GM21717 (cell line): ENCODE results near the gene MC2R.
"Not testable (repeated sequence)": the region's sequence is repeated elsewhere in the genome, so short reads cannot be mapped to it uniquely, and the experiment has no call there.

Experiments used
- ATAC-seq: cut with Tn5 transposase; IDR thresholded peaks from one replicate; pipeline ENCODE4 v1.9.1; 2021; ENCODE audit warnings: mild to moderate bottlenecking, moderate library complexity; ENCODE audit not compliant: unreplicated experiment

Gene MC2R

GRCh38 chr18:13894531-13894930 lies 20.8 kb downstream of the MC2R start:
- no peak for ATAC-seq

- ATAC-seq, result peak; percentile 98
Measured at GRCh38 chr18:13893418-13893760, 21.9 kb downstream of the MC2R start.

- ATAC-seq, result no peak
Measured at GRCh38 chr18:13892098-13892497, 23.2 kb downstream of the MC2R start.

- ATAC-seq, result no peak
Measured at GRCh38 chr18:13890761-13891361, 24.5 kb downstream of the MC2R start.

GRCh38 chr18:13889671-13890070 lies 25.7 kb downstream of the MC2R start:
- ATAC-seq, result no peak

- ATAC-seq, result no peak
Measured at GRCh38 chr18:13888191-13888716, 27.1 kb downstream of the MC2R start.

- no peak for ATAC-seq
Measured at GRCh38 chr18:13885009-13885408, 30.3 kb downstream of the MC2R start.

- ATAC-seq, result no peak
Measured at GRCh38 chr18:13879937-13880336, 35.4 kb downstream of the MC2R start.

GRCh38 chr18:13879492-13879891 lies 35.8 kb downstream of the MC2R start:
- ATAC-seq, result no peak

GRCh38 chr18:13878857-13879256 lies 36.5 kb downstream of the MC2R start:
- no peak for ATAC-seq

- no peak for ATAC-seq
Measured at GRCh38 chr18:13877157-13877556, 38.2 kb downstream of the MC2R start.

GRCh38 chr18:13874558-13874957 lies 40.8 kb downstream of the MC2R start:
- no peak for ATAC-seq

- ATAC-seq, result no peak
Measured at GRCh38 chr18:13872932-13873331, 42.4 kb downstream of the MC2R start.

- no peak for ATAC-seq
Measured at GRCh38 chr18:13872373-13872772, 43.0 kb downstream of the MC2R start.

GRCh38 chr18:13871701-13872100 lies 43.6 kb downstream of the MC2R start:
- ATAC-seq, result no peak

GRCh38 chr18:13868501-13869271 lies 46.6 kb downstream of the MC2R start:
- no peak for ATAC-seq

- not testable (repeated sequence) for ATAC-seq
Measured at GRCh38 chr18:13862898-13863297, 52.4 kb downstream of the MC2R start.

GRCh38 chr18:13849791-13850190 lies 65.5 kb downstream of the MC2R start:
- no peak for ATAC-seq

- no peak for ATAC-seq
Measured at GRCh38 chr18:13836559-13836958, 78.8 kb downstream of the MC2R start.

GRCh38 chr18:13835202-13835601 lies 80.1 kb downstream of the MC2R start:
- no peak for ATAC-seq

- ATAC-seq, result no peak
Measured at GRCh38 chr18:13834496-13835015, 80.8 kb downstream of the MC2R start.
